ENCODE data around the gene LSAMP.
A peak's percentile ranks its signal among the peaks of the same experiment; 100 is the strongest.

Gene LSAMP

DNA sequence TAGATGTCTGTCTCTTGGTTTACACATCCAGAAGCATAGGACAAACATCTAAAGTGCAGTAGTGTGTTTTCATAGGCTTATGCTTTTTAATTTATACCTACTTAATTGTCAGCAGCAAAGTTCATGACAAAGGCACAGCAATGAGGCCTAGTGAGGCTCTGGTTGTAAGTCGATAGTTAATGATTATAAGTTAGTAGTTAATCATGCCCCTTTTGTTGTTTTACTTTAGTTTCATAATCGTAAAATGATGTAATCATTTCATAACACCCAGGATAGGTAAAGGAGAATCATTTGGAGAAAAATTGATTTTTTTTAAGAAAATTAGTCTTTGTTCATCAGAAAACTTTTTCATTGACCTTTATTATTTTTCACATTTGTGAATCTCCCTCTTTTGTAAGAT, 351.9 kb downstream of the LSAMP start:
- no peak overlapping the region for H2BK5ac ChIP-seq (ENCODE audit: low read depth, low read length, poor library complexity, severe bottlenecking)
- no peak overlapping the region for H3K14ac ChIP-seq (ENCODE audit: low read length in 2 of 2)
- H3K9ac ChIP-seq (ENCODE audit: low read length): no peak overlapping the region
- H3K23ac ChIP-seq (ENCODE audit: low read length in 2 of 2): no peak overlapping the region
- no peaks in the 10 kb centered on the region for H3K27me3 ChIP-seq (ENCODE audit: control insufficient read depth in 1 of 2, insufficient read depth in 1 of 2, low read length in 2 of 2)
- H4K8ac ChIP-seq (ENCODE audit: low read length): no peak overlapping the region
- H3K9me3 ChIP-seq (ENCODE audit: control insufficient read depth, low read length): no peaks in the 10 kb centered on the region
- no peak overlapping the region for H2BK12ac ChIP-seq (ENCODE audit: low read length in 2 of 2)
- WGBS: 86% methylated on average over 1 of the region's 2 CpGs
- H3K4me2 ChIP-seq (ENCODE audit: low read length, poor library complexity, severe bottlenecking): no peak overlapping the region
- no peak overlapping the region for H3K4me3 ChIP-seq (ENCODE audit: insufficient read depth in 1 of 2, low read depth in 1 of 2, low read length in 2 of 2)
- no peaks in the 10 kb centered on the region for H3K4me1 ChIP-seq (ENCODE audit: control insufficient read depth, insufficient read depth, low read depth, low read length)
- H2AFZ ChIP-seq (ENCODE audit: low read depth, low read length): no peak overlapping the region
- no peak overlapping the region for H4K91ac ChIP-seq (ENCODE audit: low read length)
- no peak overlapping the region for H2AK5ac ChIP-seq (ENCODE audit: low read length, severe bottlenecking)
- H3K4ac ChIP-seq (ENCODE audit: low read depth in 1 of 2, low read length in 2 of 2): no peak overlapping the region
- no peak overlapping the region for H3K18ac ChIP-seq (ENCODE audit: low read depth in 1 of 2, low read length in 2 of 2)
- H3K27ac ChIP-seq (ENCODE audit: low read length, poor library complexity, severe bottlenecking): no peak overlapping the region
- no peak for DNase-seq
- peaks cover 1% of the 10 kb centered on the region for H3K79me1 ChIP-seq (replicated peaks; ENCODE audit: low read length, poor library complexity, severe bottlenecking)
- H2BK120ac ChIP-seq (ENCODE audit: low read depth, low read length): no peak overlapping the region
- H3K36me3 ChIP-seq (ENCODE audit: control insufficient read depth in 1 of 2, insufficient read depth in 2 of 2, low read depth in 1 of 2, low read length in 2 of 2): no peaks in the 10 kb centered on the region
- no peak overlapping the region for H2BK15ac ChIP-seq (ENCODE audit: low read depth, poor library complexity, severe bottlenecking)

DNA sequence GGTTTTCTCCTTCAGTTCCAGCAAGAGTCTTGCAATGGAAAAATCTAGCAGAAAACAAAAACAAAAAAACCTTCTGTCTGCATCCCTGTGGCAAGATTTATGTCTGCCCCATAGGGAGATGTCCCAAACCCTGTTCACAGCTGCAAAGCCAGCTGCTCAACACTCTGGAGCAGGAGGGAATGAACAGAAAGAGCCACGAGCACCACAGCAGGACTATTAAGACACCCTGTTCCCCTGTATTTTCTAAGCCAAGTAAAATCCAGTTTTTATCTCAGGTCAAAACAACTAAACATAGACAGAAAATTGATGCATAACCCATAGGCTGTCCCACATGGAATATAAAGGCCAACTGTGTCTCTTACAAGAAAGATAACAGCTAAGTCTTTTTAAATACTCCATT, 357.9 kb downstream of the LSAMP start:
- Histone ChIP-seq H3K36me3 (ENCODE audit: control insufficient read depth in 1 of 2, insufficient read depth in 2 of 2, low read depth in 1 of 2, low read length in 2 of 2) (no peaks in the 10 kb centered on the region), H3K27ac (ENCODE audit: low read length, poor library complexity, severe bottlenecking) (no peak overlapping the region), H3K18ac (ENCODE audit: low read depth in 1 of 2, low read length in 2 of 2) (no peak overlapping the region), H3K4me1 (ENCODE audit: control insufficient read depth, insufficient read depth, low read depth, low read length) (peaks cover 2% of the 10 kb centered on the region), H3K23ac (ENCODE audit: low read length in 2 of 2) (no peak overlapping the region), H3K9me3 (ENCODE audit: control insufficient read depth, low read length) (no peaks in the 10 kb centered on the region), H3K4me3 (ENCODE audit: insufficient read depth in 1 of 2, low read depth in 1 of 2, low read length in 2 of 2) (no peak overlapping the region), H3K4me2 (ENCODE audit: low read length, poor library complexity, severe bottlenecking) (no peak overlapping the region), H3K27me3 (ENCODE audit: control insufficient read depth in 1 of 2, insufficient read depth in 1 of 2, low read length in 2 of 2) (no peaks in the 10 kb centered on the region), H4K8ac (ENCODE audit: low read length) (no peak overlapping the region), H2AK5ac (ENCODE audit: low read length, severe bottlenecking) (no peak overlapping the region), H3K79me1 (replicated peaks; ENCODE audit: low read length, poor library complexity, severe bottlenecking) (peaks cover 3% of the 10 kb centered on the region), H3K4ac (ENCODE audit: low read depth in 1 of 2, low read length in 2 of 2) (no peak overlapping the region), H3K14ac (ENCODE audit: low read length in 2 of 2) (no peak overlapping the region), H3K9ac (ENCODE audit: low read length) (no peak overlapping the region), H2BK120ac (ENCODE audit: low read depth, low read length) (no peak overlapping the region), H2BK15ac (ENCODE audit: low read depth, poor library complexity, severe bottlenecking) (no peak overlapping the region), H2BK5ac (ENCODE audit: low read depth, low read length, poor library complexity, severe bottlenecking) (no peak overlapping the region), H2BK12ac (ENCODE audit: low read length in 2 of 2) (no peak overlapping the region), H4K91ac (ENCODE audit: low read length) (no peak overlapping the region), H2AFZ (ENCODE audit: low read depth, low read length) (no peak overlapping the region)
- no peak for DNase-seq
- WGBS: 10% methylated on average over 1 of the region's 1 CpG

DNA sequence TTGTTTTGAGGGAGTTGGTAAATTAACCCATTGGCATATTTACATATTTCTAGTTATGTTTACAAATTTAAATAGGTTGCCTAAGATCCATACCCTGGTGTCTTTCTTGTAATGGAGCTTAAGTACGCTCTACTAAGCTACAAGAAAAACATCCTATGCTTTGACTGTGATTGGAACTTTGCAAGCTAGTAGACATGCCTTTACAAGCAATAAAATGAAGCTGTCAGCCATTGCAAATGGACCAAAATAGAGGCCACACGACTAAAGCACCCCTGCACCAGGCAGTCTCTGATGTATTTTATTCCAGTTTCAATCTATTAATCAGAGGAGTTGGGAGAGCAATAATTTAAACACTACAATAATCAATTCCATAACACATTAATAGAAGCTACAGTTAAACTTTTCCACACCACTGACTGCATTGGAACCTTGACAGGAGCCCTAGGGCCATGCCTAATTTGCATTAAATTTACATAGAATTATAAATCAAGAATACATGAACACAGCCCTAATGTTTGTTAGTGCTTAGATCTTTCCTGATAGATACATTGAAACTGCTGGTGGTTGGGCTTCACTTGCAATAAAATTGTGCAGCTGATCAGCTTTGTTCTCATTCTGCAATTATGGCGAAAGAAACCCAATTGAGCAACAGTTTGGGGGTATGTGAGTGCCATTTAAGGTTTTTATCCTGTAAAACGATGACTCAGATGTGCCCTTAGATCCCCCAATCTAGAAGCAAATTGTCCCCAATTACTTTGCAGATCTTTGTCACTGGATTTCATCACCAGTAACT, 360.1 kb downstream of the LSAMP start:
- Histone ChIP-seq H2AK5ac (ENCODE audit: low read length, severe bottlenecking) (no peak overlapping the region), H4K8ac (ENCODE audit: low read length) (no peak overlapping the region), H2BK12ac (ENCODE audit: low read length in 2 of 2) (no peak overlapping the region), H3K4me3 (ENCODE audit: insufficient read depth in 1 of 2, low read depth in 1 of 2, low read length in 2 of 2) (no peak overlapping the region), H2BK15ac (ENCODE audit: low read depth, poor library complexity, severe bottlenecking) (no peak overlapping the region), H2AFZ (ENCODE audit: low read depth, low read length) (no peak overlapping the region), H4K91ac (ENCODE audit: low read length) (no peak overlapping the region), H3K4ac (ENCODE audit: low read depth in 1 of 2, low read length in 2 of 2) (no peak overlapping the region), H3K9ac (ENCODE audit: low read length) (no peak overlapping the region), H3K23ac (ENCODE audit: low read length in 2 of 2) (no peak overlapping the region), H3K14ac (ENCODE audit: low read length in 2 of 2) (no peak overlapping the region), H2BK120ac (ENCODE audit: low read depth, low read length) (no peak overlapping the region), H3K4me1 (ENCODE audit: control insufficient read depth, insufficient read depth, low read depth, low read length) (peaks cover 2% of the 10 kb centered on the region), H3K27me3 (ENCODE audit: control insufficient read depth in 1 of 2, insufficient read depth in 1 of 2, low read length in 2 of 2) (no peaks in the 10 kb centered on the region), H3K79me1 (replicated peaks; ENCODE audit: low read length, poor library complexity, severe bottlenecking) (peaks cover 2% of the 10 kb centered on the region), H3K36me3 (ENCODE audit: control insufficient read depth in 1 of 2, insufficient read depth in 2 of 2, low read depth in 1 of 2, low read length in 2 of 2) (no peaks in the 10 kb centered on the region), H3K27ac (ENCODE audit: low read length, poor library complexity, severe bottlenecking) (no peak overlapping the region), H3K18ac (ENCODE audit: low read depth in 1 of 2, low read length in 2 of 2) (no peak overlapping the region), H3K9me3 (ENCODE audit: control insufficient read depth, low read length) (no peaks in the 10 kb centered on the region), H3K4me2 (ENCODE audit: low read length, poor library complexity, severe bottlenecking) (no peak overlapping the region), H2BK5ac (ENCODE audit: low read depth, low read length, poor library complexity, severe bottlenecking) (no peak overlapping the region)
- peak; percentile 20 for DNase-seq
- WGBS: 84% methylated on average over 3 of the region's 4 CpGs

DNA sequence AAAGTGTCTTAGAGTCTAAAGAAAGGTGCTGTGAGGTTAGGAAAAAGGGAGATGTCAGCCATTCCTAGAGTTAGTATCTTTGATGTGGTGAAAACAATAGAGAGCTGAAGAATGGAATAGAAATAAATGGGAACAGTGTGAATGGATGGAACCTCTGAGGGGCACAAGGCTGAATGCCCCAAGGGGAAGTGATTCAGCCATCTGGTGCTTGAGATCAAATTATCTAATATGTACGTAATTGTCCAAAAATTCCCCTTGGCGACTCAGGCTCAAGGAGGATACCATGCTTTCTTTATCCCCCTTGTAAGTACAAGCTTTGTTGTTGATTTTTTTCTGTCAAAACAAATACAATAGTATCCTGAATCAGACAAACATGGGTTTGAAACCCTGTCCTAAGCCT, 361.6 kb downstream of the LSAMP start:
- Histone ChIP-seq H3K27me3 (ENCODE audit: control insufficient read depth in 1 of 2, insufficient read depth in 1 of 2, low read length in 2 of 2) (no peaks in the 10 kb centered on the region), H2BK15ac (ENCODE audit: low read depth, poor library complexity, severe bottlenecking) (no peak overlapping the region), H3K4ac (ENCODE audit: low read depth in 1 of 2, low read length in 2 of 2) (no peak overlapping the region), H3K4me1 (ENCODE audit: control insufficient read depth, insufficient read depth, low read depth, low read length) (peaks cover 2% of the 10 kb centered on the region), H3K9ac (ENCODE audit: low read length) (no peak overlapping the region), H4K8ac (ENCODE audit: low read length) (no peak overlapping the region), H3K4me3 (ENCODE audit: insufficient read depth in 1 of 2, low read depth in 1 of 2, low read length in 2 of 2) (no peak overlapping the region), H3K4me2 (ENCODE audit: low read length, poor library complexity, severe bottlenecking) (no peak overlapping the region), H4K91ac (ENCODE audit: low read length) (no peak overlapping the region), H3K79me1 (replicated peaks; ENCODE audit: low read length, poor library complexity, severe bottlenecking) (peaks cover 4% of the 10 kb centered on the region), H3K27ac (ENCODE audit: low read length, poor library complexity, severe bottlenecking) (no peak overlapping the region), H2BK12ac (ENCODE audit: low read length in 2 of 2) (no peak overlapping the region), H2AFZ (ENCODE audit: low read depth, low read length) (no peak overlapping the region), H3K18ac (ENCODE audit: low read depth in 1 of 2, low read length in 2 of 2) (no peak overlapping the region), H3K9me3 (ENCODE audit: control insufficient read depth, low read length) (no peaks in the 10 kb centered on the region), H2BK120ac (ENCODE audit: low read depth, low read length) (no peak overlapping the region), H3K36me3 (ENCODE audit: control insufficient read depth in 1 of 2, insufficient read depth in 2 of 2, low read depth in 1 of 2, low read length in 2 of 2) (peaks cover 0 to 3% of the 10 kb centered on the region in 2 experiments), H3K23ac (ENCODE audit: low read length in 2 of 2) (no peak overlapping the region), H3K14ac (ENCODE audit: low read length in 2 of 2) (no peak overlapping the region), H2BK5ac (ENCODE audit: low read depth, low read length, poor library complexity, severe bottlenecking) (no peak overlapping the region), H2AK5ac (ENCODE audit: low read length, severe bottlenecking) (no peak overlapping the region)
- no peak for DNase-seq
- 40% methylated on average over 1 of the region's 2 CpGs for WGBS

Data from mesenchymal stem cell (in vitro differentiated cells and primary cell).